Measurements from ENCODE around the gene PPFIA1.
"Not testable (repeated sequence)": the region's sequence is repeated elsewhere in the genome, so short reads cannot be mapped to it uniquely, and the experiment has no call there.

The PPFIA1 gene

GRCh38 chr11:70364745-70365543 lies 94.5 kb downstream of the PPFIA1 start:
- no peak for DNase-seq

- no peak for DNase-seq
Measured at GRCh38 chr11:70365544-70365927, 95.0 kb downstream of the PPFIA1 start.

GRCh38 chr11:70367071-70367470 lies 96.6 kb downstream of the PPFIA1 start:
- DNase-seq, result no peak

GRCh38 chr11:70368961-70369360 lies 98.5 kb downstream of the PPFIA1 start:
- no peak for DNase-seq

GRCh38 chr11:70371241-70371640 lies 100.8 kb downstream of the PPFIA1 start:
- no peak for DNase-seq

- no peak for DNase-seq
Measured at GRCh38 chr11:70372076-70372475, 101.6 kb downstream of the PPFIA1 start.

GRCh38 chr11:70376621-70377020 lies 106.1 kb downstream of the PPFIA1 start:
- DNase-seq, result no peak

- no peak for DNase-seq
Measured at GRCh38 chr11:70377645-70378044, 107.2 kb downstream of the PPFIA1 start.

GRCh38 chr11:70378506-70379134 lies 108.1 kb downstream of the PPFIA1 start:
- no peak for DNase-seq

GRCh38 chr11:70381350-70381749 lies 110.9 kb downstream of the PPFIA1 start:
- no peak for DNase-seq

GRCh38 chr11:70381872-70382861 lies 111.7 kb downstream of the PPFIA1 start:
- DNase-seq, result no peak

GRCh38 chr11:70383664-70384565 lies 113.4 kb downstream of the PPFIA1 start:
- no peak for DNase-seq

GRCh38 chr11:70384566-70385152 lies 114.2 kb downstream of the PPFIA1 start:
- DNase-seq, result no peak

GRCh38 chr11:70387564-70387963 lies 117.1 kb downstream of the PPFIA1 start:
- DNase-seq, result no peak

- DNase-seq, result no peak
Measured at GRCh38 chr11:70389201-70389600, 118.7 kb downstream of the PPFIA1 start.

GRCh38 chr11:70390882-70391281 lies 120.4 kb downstream of the PPFIA1 start:
- DNase-seq, result not testable (repeated sequence)

GRCh38 chr11:70394211-70394950 lies 123.9 kb downstream of the PPFIA1 start:
- DNase-seq, result no peak

GRCh38 chr11:70397336-70397982 lies 127.0 kb downstream of the PPFIA1 start:
- DNase-seq, result no peak

GRCh38 chr11:70397983-70398833 lies 127.7 kb downstream of the PPFIA1 start, which contains the start of gene CTTN:
Gene CTTN (plus strand): TSS chr11:70398529. CDS start chr11:70407298, 8,769 bp downstream.
- peak; percentile 6 for DNase-seq
